NCI-H2171 treated with DMSO at 0.1 percent for 48 hours (cell line): ENCODE data around the gene CPOX.
A peak's percentile ranks its signal among the peaks of the same experiment; 100 is the strongest.

Experiments used
- DNase-seq: peaks from one replicate; lab custom pipeline; 2025; lab: John Stamatoyannopoulos, UW

Gene CPOX

GRCh38 chr3:98534168-98534567 is 59.2 kb downstream of the CPOX start:
- no peak for DNase-seq

GRCh38 chr3:98532709-98533571 is 60.5 kb downstream of the CPOX start:
- no peak for DNase-seq

- DNase-seq: no peak
These were observed 61.2 kb downstream of the CPOX start for GRCh38 chr3:98532275-98532637.

- DNase-seq: no peak
These were observed 61.7 kb downstream of the CPOX start, which contains the start of gene GPR15 for GRCh38 chr3:98531622-98532274. Gene GPR15, plus strand, starts transcription at chr3:98531978. Its CDS starts 56 bp downstream, at chr3:98532034.

GRCh38 chr3:98530676-98531075 is 62.7 kb downstream of the CPOX start:
- peak; percentile 13 for DNase-seq

- no peak for DNase-seq
These were observed 63.5 kb downstream of the CPOX start for GRCh38 chr3:98529856-98530459.
